H1 (cell line): ENCODE measurements around the gene RBFOX1.

Source experiments
- BACH1 ChIP-seq: IDR thresholded peaks from 2 replicates; pipeline ENCODE4 v1.6.1; 2012; ENCODE audit warnings: low read length, improper control_type of control experiment
- CREB1 ChIP-seq: IDR thresholded peaks from 2 replicates; pipeline ENCODE4 v1.6.1; 2012; ENCODE audit warnings: inconsistent platforms
- CTCF ChIP-seq, 3 experiments: IDR thresholded peaks; 1 replicate in 2 of 3; 2 replicates in 1 of 3; pipeline versions ENCODE4 v1.5.1 to v1.6.1; 2011; ENCODE audit warnings: low read length in 3 of 3, mild to moderate bottlenecking in 3 of 3, inconsistent platforms in 2 of 3, low read depth in 1 of 3, moderate library complexity in 1 of 3; ENCODE audit not compliant: insufficient read depth in 1 of 3; ENCODE audit errors: control extremely low read depth in 1 of 3
- EP300 ChIP-seq, 2 experiments: IDR thresholded peaks; 1 replicate in 1 of 2; 2 replicates in 1 of 2; pipeline ENCODE4 v1.6.1; 2011 to 2012; ENCODE audit warnings: low read depth in 2 of 2, low read length in 2 of 2, mild to moderate bottlenecking in 2 of 2, borderline replicate concordance in 1 of 2, inconsistent platforms in 1 of 2, moderate library complexity in 1 of 2
- EZH2 ChIP-seq: fragments of 200-600 bp; sonication (generic); IDR thresholded peaks from 2 replicates; pipeline ENCODE4 v1.7.1; 2012; ENCODE audit warnings: low read depth, mild to moderate bottlenecking, moderate library complexity, low read length, inconsistent platforms; ENCODE audit not compliant: severe bottlenecking
- MAX ChIP-seq: IDR thresholded peaks from 2 replicates; pipeline ENCODE4 v1.6.1; 2012; ENCODE audit warnings: inconsistent platforms
- POLR2A ChIP-seq, 2 experiments: IDR thresholded peaks; 1 replicate in 1 of 2; 2 replicates in 1 of 2; pipeline ENCODE4 v1.6.1; 2011; ENCODE audit warnings: low read depth in 2 of 2, low read length in 2 of 2, mild to moderate bottlenecking in 2 of 2; ENCODE audit errors: control extremely low read depth in 1 of 2
- RBBP5 ChIP-seq: IDR thresholded peaks from 2 replicates; pipeline ENCODE4 v1.7.1; 2012; ENCODE audit warnings: low read depth, mild to moderate bottlenecking, inconsistent platforms, low read length, moderate library complexity, borderline replicate concordance
- RXRA ChIP-seq: IDR thresholded peaks from 2 replicates; pipeline ENCODE4 v1.6.1; 2011; ENCODE audit warnings: low read depth, mild to moderate bottlenecking, low read length, moderate library complexity; ENCODE audit not compliant: insufficient read depth
- SIN3A ChIP-seq, 2 experiments: IDR thresholded peaks in 1 of 2; conservative IDR thresholded peaks in 1 of 2; 2 replicates each; pipeline ENCODE4 v1.6.1; 2011 to 2012; ENCODE audit warnings: low read length in 2 of 2, improper control_type of control experiment in 1 of 2, low read depth in 1 of 2, mild to moderate bottlenecking in 1 of 2
- SP1 ChIP-seq: IDR thresholded peaks from 2 replicates; pipeline ENCODE4 v1.6.1; 2011; ENCODE audit warnings: low read depth, low read length
- YY1 ChIP-seq: IDR thresholded peaks from 2 replicates; pipeline ENCODE4 v1.6.1; 2011; ENCODE audit warnings: low read depth, mild to moderate bottlenecking, low read length

GRCh38 chr16:7521834-7522233 is 189.2 kb downstream of the RBFOX1 start:
- no peak for TF ChIP-seq SP1
- no peak for TF ChIP-seq CTCF (IDR thresholded peaks at IDR 0.05; ENCODE audit: control extremely low read depth in 1 of 3, insufficient read depth in 1 of 3, low read depth in 1 of 3, low read length in 3 of 3)
- TF ChIP-seq EZH2 = no peak
- no peak for TF ChIP-seq YY1
- TF ChIP-seq EP300 (IDR thresholded peaks at IDR 0.05; ENCODE audit: borderline replicate concordance in 1 of 2, low read depth in 2 of 2, low read length in 2 of 2) = no peak
- no peak for TF ChIP-seq CREB1
- no peak for TF ChIP-seq RXRA
- no peak for TF ChIP-seq MAX
- no peak for TF ChIP-seq SIN3A (conservative IDR thresholded peaks at IDR 0.05 in 1 of 2, IDR thresholded peaks at IDR 0.05 in 1 of 2; ENCODE audit: low read depth in 1 of 2, low read length in 2 of 2)
- no peak for TF ChIP-seq POLR2A (IDR thresholded peaks at IDR 0.05; ENCODE audit: control extremely low read depth in 1 of 2, low read depth in 2 of 2, low read length in 2 of 2)
- TF ChIP-seq BACH1 = no peak
- TF ChIP-seq RBBP5 = no peak
